Neural cell (in vitro differentiated cells): ENCODE results near the gene PNMA8C. TPM values are rescaled to one million over a fixed set of nuclear protein-coding genes. Genes with fewer than 3 reads are reported as not detected.
A peak's percentile ranks its signal among the peaks of the same experiment; 100 is the strongest.

ENCODE experiments used
- H2AFZ ChIP-seq: fragments of 200-600, 300-800 bp; sonication (generic), shearing (Covaris generic); 2 replicates; pipeline ENCODE4 v1.6.0; 2014; ENCODE audit warnings: low read depth, mild to moderate bottlenecking, antibody characterized with exemption, low read length, moderate library complexity
- H3F3A ChIP-seq: fragments of 200-600 bp; shearing (Covaris generic); 2 replicates; pipeline ENCODE4 v1.6.1; 2016; ENCODE audit warnings: mild to moderate bottlenecking, moderate library complexity, mixed read lengths, antibody characterized with exemption, low read length; ENCODE audit not compliant: insufficient read depth, poor library complexity, severe bottlenecking
- H3K27ac ChIP-seq: fragments of 200-600, 300-800 bp; sonication (generic), shearing (Covaris generic); 2 replicates; pipeline ENCODE4 v1.5.1; 2014; ENCODE audit warnings: mild to moderate bottlenecking, low read length, moderate library complexity
- H3K27me3 ChIP-seq: fragments of 300-800, 200-600 bp; sonication (generic), shearing (Covaris generic); 2 replicates; pipeline ENCODE4 v1.6.0; 2014; ENCODE audit warnings: mild to moderate bottlenecking, low read depth, low read length, moderate library complexity; ENCODE audit not compliant: insufficient read depth
- H3K36me3 ChIP-seq: fragments of 300-800, 200-600 bp; sonication (generic), shearing (Covaris generic); 2 replicates; pipeline ENCODE4 v1.5.1; 2014; ENCODE audit warnings: mild to moderate bottlenecking, antibody characterized with exemption, low read length, moderate library complexity; ENCODE audit not compliant: insufficient read depth
- H3K4me2 ChIP-seq: fragments of 300-800, 200-600 bp; sonication (generic), shearing (Covaris generic); 2 replicates; pipeline ENCODE4 v1.6.0; 2014; ENCODE audit warnings: mild to moderate bottlenecking, low read length
- H3K4me3 ChIP-seq: fragments of 300-800, 200-600 bp; sonication (generic), shearing (Covaris generic); 2 replicates; pipeline ENCODE4 v1.5.1; 2014; ENCODE audit warnings: mild to moderate bottlenecking, low read length, moderate library complexity
- H3K79me2 ChIP-seq: fragments of 200-600 bp; shearing (Covaris generic); replicated peaks from 2 replicates; pipeline ENCODE4 v1.6.0; 2014; ENCODE audit warnings: mild to moderate bottlenecking, low read length, moderate library complexity; ENCODE audit not compliant: insufficient read depth
- H3K9ac ChIP-seq: fragments of 300-800, 200-600 bp; sonication (generic), shearing (Covaris generic); 2 replicates; pipeline ENCODE4 v1.6.1; 2016; ENCODE audit warnings: mild to moderate bottlenecking, low read length, mixed read lengths
- H3K9me2 ChIP-seq: fragments of 200-600 bp; shearing (Covaris generic); 2 replicates; pipeline ENCODE4 v1.6.1; 2016; ENCODE audit warnings: mild to moderate bottlenecking, low read length, mixed read lengths; ENCODE audit not compliant: insufficient read depth
- H3K9me3 ChIP-seq: fragments of 200-600, 300-800 bp; sonication (generic), shearing (Covaris generic); 2 replicates; pipeline ENCODE4 v1.6.1; 2016; ENCODE audit warnings: mild to moderate bottlenecking, mixed run types, low read length, moderate library complexity, mixed read lengths
- H4K20me1 ChIP-seq: fragments of 200-600 bp; shearing (Covaris generic); 2 replicates; pipeline ENCODE4 v1.6.1; 2016; ENCODE audit warnings: mild to moderate bottlenecking, mixed run types; ENCODE audit not compliant: insufficient read depth
- EP300 ChIP-seq: fragments of 450-650 bp; conservative IDR thresholded peaks from 2 replicates; pipeline ENCODE4 v1.6.1; 2014; ENCODE audit warnings: antibody characterized with exemption, mild to moderate bottlenecking, moderate library complexity; ENCODE audit not compliant: poor library complexity, severe bottlenecking
- EZH2 ChIP-seq: fragments of 200-600, 300-800 bp; shearing (Covaris generic), sonication (generic); IDR thresholded peaks from 2 replicates; pipeline ENCODE4 v1.6.1; 2014; ENCODE audit warnings: antibody characterized with exemption, low read length, borderline replicate concordance, mild to moderate bottlenecking; ENCODE audit not compliant: insufficient read depth, poor library complexity, severe bottlenecking
- MXI1 ChIP-seq: fragments of 450-650 bp; conservative IDR thresholded peaks from 2 replicates; pipeline ENCODE4 v1.6.1; 2014; ENCODE audit warnings: antibody characterized with exemption, mild to moderate bottlenecking; ENCODE audit not compliant: poor library complexity, severe bottlenecking
- POLR2AphosphoS5 ChIP-seq: IDR thresholded peaks from 2 replicates; pipeline ENCODE4 v1.6.1; 2012
- RAD21 ChIP-seq: fragments of 450-650 bp; conservative IDR thresholded peaks from 2 replicates; pipeline ENCODE4 v1.6.1; 2014; ENCODE audit warnings: antibody characterized with exemption, mild to moderate bottlenecking, moderate library complexity
- REST ChIP-seq: IDR thresholded peaks from 2 replicates; pipeline ENCODE4 v1.6.1; 2012; ENCODE audit warnings: borderline replicate concordance
- SMC3 ChIP-seq: fragments of 450-650 bp; conservative IDR thresholded peaks from 2 replicates; pipeline ENCODE4 v1.6.1; 2014; ENCODE audit warnings: antibody characterized with exemption, mild to moderate bottlenecking, moderate library complexity; ENCODE audit not compliant: poor library complexity
- polyA plus RNA-seq: library from polyadenylated mRNA; depleted of rRNA; stranded (reverse); fragments of >200 nt; gene quantifications from 2 replicates; pipeline ENCODE4 v1.2.3, GENCODE V29; 2014
- TF ChIP-seq, protein P1 (sequence below): fragments of 450-650 bp; IDR thresholded peaks from 2 replicates; pipeline ENCODE4 v1.5.1; 2014; ENCODE audit warnings: antibody characterized with exemption, mild to moderate bottlenecking, moderate library complexity; ENCODE audit not compliant: poor library complexity, severe bottlenecking

PNMA8C gene
- polyA plus RNA-seq, 1 donor from 2014 or later = 17.2 TPM

DNA sequence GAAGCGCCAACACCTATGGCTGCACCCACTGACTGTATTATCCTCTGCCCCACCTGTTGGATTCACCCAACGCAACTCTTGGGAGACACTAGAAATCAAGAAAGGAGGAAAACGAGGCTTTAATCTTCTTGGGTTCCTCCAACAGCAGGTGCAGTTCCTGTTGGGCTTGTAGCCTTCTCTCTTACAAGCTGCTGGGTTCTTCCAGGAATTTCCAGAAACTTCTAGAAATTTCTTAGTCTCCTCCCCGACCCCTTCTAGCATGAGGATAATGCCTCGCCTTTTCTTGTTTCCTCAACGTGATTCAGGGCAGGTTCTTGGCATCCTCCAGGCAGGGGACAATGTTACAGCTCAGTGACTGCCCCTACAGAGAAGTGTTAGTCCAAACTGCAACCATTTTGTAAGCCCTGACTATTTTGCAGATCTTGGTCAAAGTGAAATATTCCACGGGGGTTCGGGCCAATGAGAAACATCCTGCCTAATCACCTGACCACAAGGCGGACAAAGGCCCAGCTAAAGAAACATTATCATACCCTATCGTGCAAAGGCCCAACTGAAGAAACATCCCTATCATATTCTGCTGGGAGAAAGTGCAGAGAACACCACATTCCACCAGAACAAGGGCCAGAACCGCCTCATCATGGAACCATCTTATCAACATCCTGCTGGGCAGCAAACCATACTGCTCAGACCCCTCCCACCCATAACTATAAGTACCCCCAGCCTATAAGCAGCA is 43.2 kb upstream of the PNMA8C start:
- Histone ChIP-seq H3K36me3 (no peaks in the 10 kb centered on the region), H4K20me1 (no peaks in the 10 kb centered on the region), H3F3A (no peaks in the 10 kb centered on the region), H3K27me3 (no peaks in the 10 kb centered on the region), H3K9me3 (no peaks in the 10 kb centered on the region), H3K9me2 (no peaks in the 10 kb centered on the region), H3K27ac (peak overlapping the region; percentile 90), H3K79me2 (peaks cover 18% of the 10 kb centered on the region), H3K4me2 (peak overlapping the region; percentile 27), H2AFZ (no peak overlapping the region), H3K4me3 (peak overlapping the region; percentile 98), H3K9ac (peak overlapping the region; percentile 98)
- TF ChIP-seq MXI1 (no peak), SMC3 (no peak)
- TF ChIP-seq, protein P1, sequence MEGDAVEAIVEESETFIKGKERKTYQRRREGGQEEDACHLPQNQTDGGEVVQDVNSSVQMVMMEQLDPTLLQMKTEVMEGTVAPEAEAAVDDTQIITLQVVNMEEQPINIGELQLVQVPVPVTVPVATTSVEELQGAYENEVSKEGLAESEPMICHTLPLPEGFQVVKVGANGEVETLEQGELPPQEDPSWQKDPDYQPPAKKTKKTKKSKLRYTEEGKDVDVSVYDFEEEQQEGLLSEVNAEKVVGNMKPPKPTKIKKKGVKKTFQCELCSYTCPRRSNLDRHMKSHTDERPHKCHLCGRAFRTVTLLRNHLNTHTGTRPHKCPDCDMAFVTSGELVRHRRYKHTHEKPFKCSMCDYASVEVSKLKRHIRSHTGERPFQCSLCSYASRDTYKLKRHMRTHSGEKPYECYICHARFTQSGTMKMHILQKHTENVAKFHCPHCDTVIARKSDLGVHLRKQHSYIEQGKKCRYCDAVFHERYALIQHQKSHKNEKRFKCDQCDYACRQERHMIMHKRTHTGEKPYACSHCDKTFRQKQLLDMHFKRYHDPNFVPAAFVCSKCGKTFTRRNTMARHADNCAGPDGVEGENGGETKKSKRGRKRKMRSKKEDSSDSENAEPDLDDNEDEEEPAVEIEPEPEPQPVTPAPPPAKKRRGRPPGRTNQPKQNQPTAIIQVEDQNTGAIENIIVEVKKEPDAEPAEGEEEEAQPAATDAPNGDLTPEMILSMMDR = no peak

DNA sequence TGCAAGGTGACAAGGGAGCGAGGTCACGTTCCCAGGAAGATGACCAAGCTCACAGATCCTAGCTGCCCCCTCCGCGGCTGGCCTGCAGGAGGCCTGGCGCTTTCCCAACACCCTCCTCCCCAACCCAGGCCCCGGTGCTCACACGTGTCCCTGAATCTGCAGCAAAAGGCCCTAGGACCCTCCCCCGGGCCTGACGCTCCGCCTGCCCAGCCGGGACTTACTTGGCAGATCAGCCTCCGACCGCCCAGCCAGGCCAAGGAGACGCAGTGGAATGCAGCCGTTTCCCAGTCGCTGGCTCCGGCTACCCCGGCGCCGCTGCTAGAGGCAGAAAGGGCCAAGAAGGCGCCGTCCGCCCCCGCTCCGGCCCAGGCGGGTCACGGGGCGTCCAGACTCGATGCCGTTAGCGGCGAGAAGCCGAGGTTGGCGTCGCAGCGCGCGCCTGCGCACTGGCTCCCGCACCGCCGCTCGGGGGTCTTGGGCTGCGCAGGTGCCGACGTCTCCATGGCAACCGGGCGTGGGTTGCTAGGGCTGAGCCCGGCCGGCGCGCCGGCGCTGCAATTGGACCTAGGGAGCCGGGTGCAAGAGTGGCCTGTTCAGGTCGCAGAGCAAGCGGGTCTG is 42.5 kb upstream of the PNMA8C start, which contains the start of gene PNMA8A:
Gene PNMA8A (minus strand): TSS at position 448 of the 618 bp plus-strand sequence. CDS start 528 bp downstream, outside the sequence.
- Histone ChIP-seq H3K9me3 (no peaks in the 10 kb centered on the region), H3K4me3 (peak within 1 kb of the TSS; percentile 98), H2AFZ (peak within 1 kb of the TSS; percentile 56), H3K9me2 (no peaks in the 10 kb centered on the region), H3K9ac (peak within 1 kb of the TSS; percentile 98), H3K79me2 (peaks cover 18% of the 10 kb centered on the region), H4K20me1 (no peaks in the 10 kb centered on the region), H3F3A (no peaks in the 10 kb centered on the region), H3K27me3 (no peaks in the 10 kb centered on the region), H3K4me2 (peak within 1 kb of the TSS; percentile 81), H3K27ac (peak within 1 kb of the TSS; percentile 90), H3K36me3 (no peaks in the 10 kb centered on the region)
- peak; percentile 81 for TF ChIP-seq MXI1
- TF ChIP-seq RAD21 = peak; percentile 55
- peak; percentile 62 for TF ChIP-seq REST
- TF ChIP-seq POLR2AphosphoS5 = peak; percentile 88
- no peak for TF ChIP-seq EZH2
- peak; percentile 55 for TF ChIP-seq EP300
- TF ChIP-seq, protein P1 = no peak
